HUES6 (cell line): Measurements from ENCODE around the gene SH3RF3.

ENCODE experiments used
- H3K27ac ChIP-seq: 2 replicates; pipeline ENCODE4 v1.7.0; 2013; ENCODE audit warnings: low read depth, mild to moderate bottlenecking, low read length, inconsistent platforms
- H3K27me3 ChIP-seq: 2 replicates; pipeline ENCODE4 v1.6.1; 2013; ENCODE audit warnings: low read length; ENCODE audit not compliant: control insufficient read depth, insufficient read depth
- H3K36me3 ChIP-seq: 2 replicates; pipeline ENCODE4 v1.6.1; 2013; ENCODE audit warnings: low read length; ENCODE audit not compliant: control insufficient read depth, insufficient read depth
- H3K4me1 ChIP-seq: 2 replicates; pipeline ENCODE4 v1.6.1; 2013; ENCODE audit warnings: low read length; ENCODE audit not compliant: control insufficient read depth, insufficient read depth
- H3K4me3 ChIP-seq: 2 replicates; pipeline ENCODE4 v1.5.1; 2013; ENCODE audit warnings: low read depth, low read length
- H3K9ac ChIP-seq: one replicate; pipeline ENCODE4 v1.6.1; 2013; ENCODE audit warnings: mild to moderate bottlenecking, low read length
- H3K9me3 ChIP-seq: 2 replicates; pipeline ENCODE4 v1.6.1; 2013; ENCODE audit warnings: low read depth, low read length; ENCODE audit not compliant: control insufficient read depth, insufficient read depth

The SH3RF3 gene

GRCh38 chr2:109418716-109419115 lies 289.7 kb downstream of the SH3RF3 start:
- Histone ChIP-seq H3K9ac (no peak overlapping the region), H3K4me3 (no peak overlapping the region), H3K27ac (no peak overlapping the region), H3K4me1 (peaks cover 7% of the 10 kb centered on the region), H3K9me3 (no peaks in the 10 kb centered on the region), H3K36me3 (no peaks in the 10 kb centered on the region), H3K27me3 (no peaks in the 10 kb centered on the region)

- Histone ChIP-seq H3K36me3 (no peaks in the 10 kb centered on the region), H3K4me1 (peaks cover 7% of the 10 kb centered on the region), H3K27ac (no peak overlapping the region), H3K4me3 (no peak overlapping the region), H3K27me3 (no peaks in the 10 kb centered on the region), H3K9me3 (no peaks in the 10 kb centered on the region), H3K9ac (no peak overlapping the region)
These were observed 290.3 kb downstream of the SH3RF3 start for GRCh38 chr2:109419171-109419756.

GRCh38 chr2:109419960-109420370 lies 291.0 kb downstream of the SH3RF3 start:
- no peak overlapping the region for H3K9ac ChIP-seq
- no peak overlapping the region for H3K27ac ChIP-seq
- no peaks in the 10 kb centered on the region for H3K9me3 ChIP-seq
- no peaks in the 10 kb centered on the region for H3K27me3 ChIP-seq
- peaks cover 7% of the 10 kb centered on the region for H3K4me1 ChIP-seq
- H3K36me3 ChIP-seq: no peaks in the 10 kb centered on the region
- H3K4me3 ChIP-seq: no peak overlapping the region

- Histone ChIP-seq H3K27me3 (no peaks in the 10 kb centered on the region), H3K4me1 (no peaks in the 10 kb centered on the region), H3K9ac (no peak overlapping the region), H3K27ac (no peak overlapping the region), H3K9me3 (no peaks in the 10 kb centered on the region), H3K36me3 (no peaks in the 10 kb centered on the region), H3K4me3 (no peak overlapping the region)
These were observed 292.1 kb downstream of the SH3RF3 start for GRCh38 chr2:109421101-109421500.

- no peak overlapping the region for H3K9ac ChIP-seq
- H3K9me3 ChIP-seq: no peaks in the 10 kb centered on the region
- H3K36me3 ChIP-seq: no peaks in the 10 kb centered on the region
- H3K27me3 ChIP-seq: no peaks in the 10 kb centered on the region
- H3K4me3 ChIP-seq: no peak overlapping the region
- no peak overlapping the region for H3K27ac ChIP-seq
- no peaks in the 10 kb centered on the region for H3K4me1 ChIP-seq
These were observed 292.6 kb downstream of the SH3RF3 start for GRCh38 chr2:109421642-109422041.

GRCh38 chr2:109422071-109422757 lies 293.2 kb downstream of the SH3RF3 start:
- no peaks in the 10 kb centered on the region for H3K36me3 ChIP-seq
- H3K27me3 ChIP-seq: no peaks in the 10 kb centered on the region
- H3K9me3 ChIP-seq: no peaks in the 10 kb centered on the region
- H3K27ac ChIP-seq: no peak overlapping the region
- no peak overlapping the region for H3K9ac ChIP-seq
- no peaks in the 10 kb centered on the region for H3K4me1 ChIP-seq
- H3K4me3 ChIP-seq: no peak overlapping the region

- no peak overlapping the region for H3K4me3 ChIP-seq
- H3K36me3 ChIP-seq: no peaks in the 10 kb centered on the region
- no peak overlapping the region for H3K27ac ChIP-seq
- no peaks in the 10 kb centered on the region for H3K4me1 ChIP-seq
- no peak overlapping the region for H3K9ac ChIP-seq
- H3K9me3 ChIP-seq: no peaks in the 10 kb centered on the region
- H3K27me3 ChIP-seq: no peaks in the 10 kb centered on the region
These were observed 293.9 kb downstream of the SH3RF3 start for GRCh38 chr2:109422758-109423500.

GRCh38 chr2:109423556-109424359 lies 294.8 kb downstream of the SH3RF3 start:
- no peaks in the 10 kb centered on the region for H3K27me3 ChIP-seq

GRCh38 chr2:109425411-109425810 lies 296.4 kb downstream of the SH3RF3 start:
- H3K9me3 ChIP-seq: no peaks in the 10 kb centered on the region
- no peaks in the 10 kb centered on the region for H3K4me1 ChIP-seq
- H3K4me3 ChIP-seq: no peak overlapping the region
- H3K27ac ChIP-seq: no peak overlapping the region
- no peak overlapping the region for H3K9ac ChIP-seq
- no peaks in the 10 kb centered on the region for H3K36me3 ChIP-seq
- no peaks in the 10 kb centered on the region for H3K27me3 ChIP-seq

More at GRCh38 chr2:109423556-109424359, 294.8 kb downstream of the SH3RF3 start:
- Histone ChIP-seq H3K36me3 (no peaks in the 10 kb centered on the region), H3K4me3 (no peak overlapping the region), H3K9me3 (no peaks in the 10 kb centered on the region), H3K27ac (no peak overlapping the region), H3K9ac (no peak overlapping the region), H3K4me1 (no peaks in the 10 kb centered on the region)

GRCh38 chr2:109427661-109428091 lies 298.7 kb downstream of the SH3RF3 start:
- no peaks in the 10 kb centered on the region for H3K36me3 ChIP-seq
- H3K4me3 ChIP-seq: no peak overlapping the region
- no peak overlapping the region for H3K9ac ChIP-seq
- H3K4me1 ChIP-seq: no peaks in the 10 kb centered on the region
- H3K27ac ChIP-seq: no peak overlapping the region
- no peaks in the 10 kb centered on the region for H3K27me3 ChIP-seq
- H3K9me3 ChIP-seq: no peaks in the 10 kb centered on the region
